RWPE2 (cell line): ENCODE data around the gene DNAI2.
A peak's percentile ranks its signal among the peaks of the same experiment; 100 is the strongest.

Source experiments
- ATAC-seq: fragments of 200-7000 bp; cut with Tn5 transposase; 3 replicates; pipeline ENCODE4 v1.9.1; 2021; ENCODE audit warnings: low read depth
- DNase-seq: peaks from one replicate; pipeline ENCODE4 v3.0.0-alpha.2; 2020; ENCODE audit warnings: low spot score
- H3K27ac ChIP-seq: fragments of 450-650 bp; 2 replicates; pipeline ENCODE4 v1.5.1; 2017; ENCODE audit warnings: mild to moderate bottlenecking; ENCODE audit not compliant: poor library complexity, severe bottlenecking
- H3K27me3 ChIP-seq: fragments of 250-450 bp; sonication (Bioruptor Pico); 2 replicates; pipeline ENCODE4 v1.5.1; 2021; ENCODE audit warnings: mild to moderate bottlenecking, moderate library complexity; ENCODE audit not compliant: insufficient read depth, poor library complexity, severe bottlenecking
- H3K36me3 ChIP-seq: fragments of 250-450 bp; sonication (Bioruptor Pico); 2 replicates; pipeline ENCODE4 v1.5.1; 2020; ENCODE audit warnings: low read depth, mild to moderate bottlenecking, moderate library complexity
- H3K4me1 ChIP-seq: fragments of 250-450 bp; sonication (Bioruptor Pico); 2 replicates; pipeline ENCODE4 v1.5.1; 2021; ENCODE audit warnings: mild to moderate bottlenecking, moderate library complexity; ENCODE audit not compliant: insufficient read depth, poor library complexity, severe bottlenecking
- H3K4me3 ChIP-seq: fragments of 250-450 bp; sonication (Bioruptor Pico); 2 replicates; pipeline ENCODE4 v1.5.1; 2021; ENCODE audit warnings: mild to moderate bottlenecking, moderate library complexity; ENCODE audit not compliant: severe bottlenecking
- H3K9me3 ChIP-seq: fragments of 250-450 bp; sonication (Bioruptor Pico); 2 replicates; pipeline ENCODE4 v1.5.1; 2021; ENCODE audit warnings: mild to moderate bottlenecking, moderate library complexity; ENCODE audit not compliant: severe bottlenecking
- TF ChIP-seq, protein P1 (sequence below): fragments of 450-650 bp; IDR thresholded peaks from one replicate; pipeline ENCODE4 v1.5.1; 2017; ENCODE audit warnings: mild to moderate bottlenecking, moderate library complexity; ENCODE audit not compliant: poor library complexity, severe bottlenecking

DNAI2 gene

DNA sequence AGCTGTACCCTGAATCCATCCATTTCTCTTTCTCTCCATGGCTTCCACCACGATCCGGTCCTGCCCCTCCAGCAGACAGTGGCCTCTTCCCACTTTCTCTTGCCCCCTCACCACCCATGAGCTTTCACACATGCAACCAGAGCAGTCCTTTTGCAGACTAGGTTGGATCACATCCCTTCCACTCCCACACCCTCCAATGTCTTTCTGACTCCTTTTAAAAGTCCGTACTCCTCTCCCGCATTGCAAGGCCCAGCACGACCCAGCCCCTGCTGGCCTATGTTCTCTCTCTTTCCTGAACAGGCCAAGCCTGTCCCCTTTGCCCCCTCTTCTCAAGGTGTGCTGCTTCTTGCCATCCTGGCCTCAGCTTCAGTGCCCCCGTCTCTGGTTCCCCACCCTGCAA lies 22.5 kb upstream of the DNAI2 start:
- Histone ChIP-seq H3K36me3 (no peaks in the 10 kb centered on the region), H3K9me3 (no peaks in the 10 kb centered on the region), H3K4me3 (no peak overlapping the region), H3K4me1 (no peaks in the 10 kb centered on the region), H3K27me3 (no peaks in the 10 kb centered on the region), H3K27ac (no peak overlapping the region)
- TF ChIP-seq, protein P1, sequence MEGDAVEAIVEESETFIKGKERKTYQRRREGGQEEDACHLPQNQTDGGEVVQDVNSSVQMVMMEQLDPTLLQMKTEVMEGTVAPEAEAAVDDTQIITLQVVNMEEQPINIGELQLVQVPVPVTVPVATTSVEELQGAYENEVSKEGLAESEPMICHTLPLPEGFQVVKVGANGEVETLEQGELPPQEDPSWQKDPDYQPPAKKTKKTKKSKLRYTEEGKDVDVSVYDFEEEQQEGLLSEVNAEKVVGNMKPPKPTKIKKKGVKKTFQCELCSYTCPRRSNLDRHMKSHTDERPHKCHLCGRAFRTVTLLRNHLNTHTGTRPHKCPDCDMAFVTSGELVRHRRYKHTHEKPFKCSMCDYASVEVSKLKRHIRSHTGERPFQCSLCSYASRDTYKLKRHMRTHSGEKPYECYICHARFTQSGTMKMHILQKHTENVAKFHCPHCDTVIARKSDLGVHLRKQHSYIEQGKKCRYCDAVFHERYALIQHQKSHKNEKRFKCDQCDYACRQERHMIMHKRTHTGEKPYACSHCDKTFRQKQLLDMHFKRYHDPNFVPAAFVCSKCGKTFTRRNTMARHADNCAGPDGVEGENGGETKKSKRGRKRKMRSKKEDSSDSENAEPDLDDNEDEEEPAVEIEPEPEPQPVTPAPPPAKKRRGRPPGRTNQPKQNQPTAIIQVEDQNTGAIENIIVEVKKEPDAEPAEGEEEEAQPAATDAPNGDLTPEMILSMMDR: no peak
- DNase-seq (no peak), ATAC-seq (no peak)

GRCh38 chr17:74252211-74252610 lies 21.8 kb upstream of the DNAI2 start:
- Histone ChIP-seq H3K36me3 (no peaks in the 10 kb centered on the region), H3K9me3 (no peaks in the 10 kb centered on the region), H3K27me3 (no peaks in the 10 kb centered on the region), H3K27ac (no peak overlapping the region), H3K4me3 (no peak overlapping the region), H3K4me1 (no peaks in the 10 kb centered on the region)
- ATAC-seq (no peak; the same call in 2 of the 3 replicates), DNase-seq (no peak)
- TF ChIP-seq, protein P1: no peak

- TF ChIP-seq, protein P1: no peak
- Histone ChIP-seq H3K9me3 (no peaks in the 10 kb centered on the region), H3K27ac (no peak overlapping the region), H3K27me3 (no peaks in the 10 kb centered on the region), H3K4me1 (no peaks in the 10 kb centered on the region), H3K4me3 (no peak overlapping the region), H3K36me3 (no peaks in the 10 kb centered on the region)
- DNase-seq (no peak), ATAC-seq (no peak)
Observed at GRCh38 chr17:74253036-74253435, 21.0 kb upstream of the DNAI2 start.

- no peak overlapping the region for H3K27ac ChIP-seq
- H3K4me1 ChIP-seq: no peaks in the 10 kb centered on the region
- no peak overlapping the region for H3K4me3 ChIP-seq
- ATAC-seq (no peak), DNase-seq (no peak)
- no peaks in the 10 kb centered on the region for H3K36me3 ChIP-seq
- H3K27me3 ChIP-seq: peaks cover 8% of the 10 kb centered on the region
- TF ChIP-seq, protein P1: no peak
- H3K9me3 ChIP-seq: no peaks in the 10 kb centered on the region
Observed at GRCh38 chr17:74257311-74257710, 16.7 kb upstream of the DNAI2 start.

DNA sequence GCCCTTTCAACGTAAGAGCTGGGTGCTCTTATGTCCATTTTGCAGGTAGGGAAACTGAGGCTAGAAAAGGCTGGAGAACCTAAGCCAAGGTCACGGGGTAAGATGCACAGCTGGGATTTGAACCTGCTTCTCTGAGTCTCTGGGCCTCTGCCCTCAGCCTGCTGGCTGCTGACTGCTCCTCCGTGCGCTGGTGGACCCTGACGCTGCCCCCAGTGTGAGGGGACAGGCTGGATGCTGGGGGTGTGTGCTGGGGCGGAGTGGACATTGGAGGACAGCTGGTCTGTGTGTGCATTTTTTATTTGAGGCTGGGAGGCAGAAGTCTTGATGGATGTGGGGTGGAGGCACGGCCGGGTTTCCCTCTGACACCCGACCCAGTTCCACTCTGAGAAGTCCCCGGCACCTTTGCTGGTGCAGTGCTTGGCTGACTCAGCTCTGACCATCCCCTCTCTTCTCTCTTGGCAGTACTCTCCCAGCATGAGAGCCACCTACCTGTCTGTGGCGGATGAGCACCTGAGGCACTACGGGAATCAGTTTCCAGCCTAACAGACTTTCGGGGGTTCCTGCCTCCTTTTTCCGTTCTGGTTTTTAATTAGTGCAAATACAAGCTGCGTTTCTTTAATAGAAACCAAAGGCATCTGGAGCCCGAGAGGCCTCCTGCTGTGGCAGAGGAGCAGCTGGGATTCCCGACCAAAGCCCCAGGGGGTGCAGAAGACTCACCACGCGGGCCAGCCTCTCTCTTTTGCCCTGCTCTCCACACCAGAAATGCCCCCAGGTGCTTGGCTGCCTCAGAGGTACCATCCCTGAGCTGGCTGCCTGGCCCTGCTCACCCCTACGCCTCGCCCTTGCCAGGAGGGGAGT lies 14.1 kb upstream of the DNAI2 start:
- no peak overlapping the region for H3K27ac ChIP-seq
- no peak overlapping the region for H3K4me3 ChIP-seq
- peak; percentile 89 for ATAC-seq
- TF ChIP-seq, protein P1: peak; percentile 23
- no peaks in the 10 kb centered on the region for H3K9me3 ChIP-seq
- no peak for DNase-seq
- no peaks in the 10 kb centered on the region for H3K36me3 ChIP-seq
- H3K27me3 ChIP-seq: peaks cover 8% of the 10 kb centered on the region
- no peaks in the 10 kb centered on the region for H3K4me1 ChIP-seq
